Measurements from ENCODE around the gene APAF1.

The APAF1 gene

GRCh38 chr12:98740751-98741150 is 95.7 kb downstream of the APAF1 start:
- H3K9ac ChIP-seq (ENCODE audit: insufficient read length) = no peak overlapping the region
- H3K4me3 ChIP-seq = no peak overlapping the region
- H3K36me3 ChIP-seq (ENCODE audit: insufficient read depth, low read length) = no peaks in the 10 kb centered on the region
- H3K9me3 ChIP-seq (ENCODE audit: low read depth, low read length) = no peaks in the 10 kb centered on the region
- H3K27ac ChIP-seq = no peak overlapping the region
- TF ChIP-seq FOXP2 (optimal IDR thresholded peaks at IDR 0.05; ENCODE audit: control extremely low read depth, extremely low read length, insufficient read depth) (no peak), EZH2 (IDR thresholded peaks at IDR 0.05) (no peak), POLR2AphosphoS5 (IDR thresholded peaks at IDR 0.05; ENCODE audit: borderline replicate concordance, low read depth, low read length) (no peak)
- DNase-seq (ENCODE audit: low read depth, low spot score) = no peak

GRCh38 chr12:98741196-98741555 is 96.1 kb downstream of the APAF1 start:
- Histone ChIP-seq H3K4me3 (no peak overlapping the region), H3K9me3 (ENCODE audit: low read depth, low read length) (no peaks in the 10 kb centered on the region), H3K27ac (no peak overlapping the region), H3K36me3 (ENCODE audit: insufficient read depth, low read length) (no peaks in the 10 kb centered on the region), H3K9ac (ENCODE audit: insufficient read length) (no peak overlapping the region)
- no peak for TF ChIP-seq EZH2 (IDR thresholded peaks at IDR 0.05)
- no peak for TF ChIP-seq FOXP2 (optimal IDR thresholded peaks at IDR 0.05; ENCODE audit: control extremely low read depth, extremely low read length, insufficient read depth)
- TF ChIP-seq POLR2AphosphoS5 (IDR thresholded peaks at IDR 0.05; ENCODE audit: borderline replicate concordance, low read depth, low read length) = no peak
- DNase-seq (ENCODE audit: low read depth, low spot score) = no peak

- H3K9me3 ChIP-seq (ENCODE audit: low read depth, low read length) = no peaks in the 10 kb centered on the region
- H3K36me3 ChIP-seq (ENCODE audit: insufficient read depth, low read length) = no peaks in the 10 kb centered on the region
- H3K4me3 ChIP-seq = no peak overlapping the region
Observed at GRCh38 chr12:98741556-98742265, 96.6 kb downstream of the APAF1 start.

GRCh38 chr12:98743362-98743953 is 98.4 kb downstream of the APAF1 start:
- H3K27ac ChIP-seq = no peak overlapping the region
- no peaks in the 10 kb centered on the region for H3K36me3 ChIP-seq (ENCODE audit: insufficient read depth, low read length)
- H3K4me3 ChIP-seq = no peak overlapping the region
- H3K9me3 ChIP-seq (ENCODE audit: low read depth, low read length) = no peaks in the 10 kb centered on the region
- no peak overlapping the region for H3K9ac ChIP-seq (ENCODE audit: insufficient read length)
- no peak for DNase-seq (ENCODE audit: low read depth, low spot score)
- TF ChIP-seq POLR2AphosphoS5 (IDR thresholded peaks at IDR 0.05; ENCODE audit: borderline replicate concordance, low read depth, low read length) (no peak), FOXP2 (optimal IDR thresholded peaks at IDR 0.05; ENCODE audit: control extremely low read depth, extremely low read length, insufficient read depth) (no peak), EZH2 (IDR thresholded peaks at IDR 0.05) (no peak)

More at GRCh38 chr12:98741556-98742265, 96.6 kb downstream of the APAF1 start:
- no peak overlapping the region for H3K27ac ChIP-seq
- TF ChIP-seq POLR2AphosphoS5 (IDR thresholded peaks at IDR 0.05; ENCODE audit: borderline replicate concordance, low read depth, low read length) (no peak), FOXP2 (optimal IDR thresholded peaks at IDR 0.05; ENCODE audit: control extremely low read depth, extremely low read length, insufficient read depth) (no peak), EZH2 (IDR thresholded peaks at IDR 0.05) (no peak)
- no peak for DNase-seq (ENCODE audit: low read depth, low spot score)
- no peak overlapping the region for H3K9ac ChIP-seq (ENCODE audit: insufficient read length)

GRCh38 chr12:98744680-98745079 is 99.6 kb downstream of the APAF1 start:
- TF ChIP-seq FOXP2 (optimal IDR thresholded peaks at IDR 0.05; ENCODE audit: control extremely low read depth, extremely low read length, insufficient read depth) (no peak), EZH2 (IDR thresholded peaks at IDR 0.05) (no peak), POLR2AphosphoS5 (IDR thresholded peaks at IDR 0.05; ENCODE audit: borderline replicate concordance, low read depth, low read length) (no peak)
- Histone ChIP-seq H3K9ac (ENCODE audit: insufficient read length) (no peak overlapping the region), H3K9me3 (ENCODE audit: low read depth, low read length) (no peaks in the 10 kb centered on the region), H3K4me3 (peak overlapping the region; percentile 40; the same call in 1 of the 2 replicates), H3K36me3 (ENCODE audit: insufficient read depth, low read length) (no peaks in the 10 kb centered on the region), H3K27ac (peak overlapping the region; percentile 55; the same call in 1 of the 2 replicates)
- DNase-seq (ENCODE audit: low read depth, low spot score) = peak; percentile 45

GRCh38 chr12:98745578-98746391 is 100.7 kb downstream of the APAF1 start:
- DNase-seq (ENCODE audit: low read depth, low spot score) = no peak
- H3K27ac ChIP-seq = no peak overlapping the region
- no peak overlapping the region for H3K9ac ChIP-seq (ENCODE audit: insufficient read length)
- no peaks in the 10 kb centered on the region for H3K36me3 ChIP-seq (ENCODE audit: insufficient read depth, low read length)
- no peak overlapping the region for H3K4me3 ChIP-seq
- TF ChIP-seq EZH2 (IDR thresholded peaks at IDR 0.05) (no peak), FOXP2 (optimal IDR thresholded peaks at IDR 0.05; ENCODE audit: control extremely low read depth, extremely low read length, insufficient read depth) (no peak), POLR2AphosphoS5 (IDR thresholded peaks at IDR 0.05; ENCODE audit: borderline replicate concordance, low read depth, low read length) (no peak)
- H3K9me3 ChIP-seq (ENCODE audit: low read depth, low read length) = no peaks in the 10 kb centered on the region

GRCh38 chr12:98748463-98748862 is 103.4 kb downstream of the APAF1 start:
- H3K4me3 ChIP-seq = no peak overlapping the region
- TF ChIP-seq POLR2AphosphoS5 (IDR thresholded peaks at IDR 0.05; ENCODE audit: borderline replicate concordance, low read depth, low read length) (no peak), FOXP2 (optimal IDR thresholded peaks at IDR 0.05; ENCODE audit: control extremely low read depth, extremely low read length, insufficient read depth) (no peak), EZH2 (IDR thresholded peaks at IDR 0.05) (no peak)
- H3K9me3 ChIP-seq (ENCODE audit: low read depth, low read length) = no peaks in the 10 kb centered on the region
- H3K36me3 ChIP-seq (ENCODE audit: insufficient read depth, low read length) = no peaks in the 10 kb centered on the region
- peak overlapping the region; percentile 16; the same call in 1 of the 2 replicates for H3K27ac ChIP-seq
- peak; percentile 76 for DNase-seq (ENCODE audit: low read depth, low spot score)
- no peak overlapping the region for H3K9ac ChIP-seq (ENCODE audit: insufficient read length)

GRCh38 chr12:98750511-98750910 is 105.4 kb downstream of the APAF1 start:
- no peak for DNase-seq (ENCODE audit: low read depth, low spot score)
- Histone ChIP-seq H3K4me3 (no peak overlapping the region), H3K9ac (ENCODE audit: insufficient read length) (no peak overlapping the region), H3K9me3 (ENCODE audit: low read depth, low read length) (no peaks in the 10 kb centered on the region), H3K27ac (no peak overlapping the region), H3K36me3 (ENCODE audit: insufficient read depth, low read length) (no peaks in the 10 kb centered on the region)
- no peak for TF ChIP-seq FOXP2 (optimal IDR thresholded peaks at IDR 0.05; ENCODE audit: control extremely low read depth, extremely low read length, insufficient read depth)
- no peak for TF ChIP-seq EZH2 (IDR thresholded peaks at IDR 0.05)

Data from SK-N-MC (cell line).